Mesothelial cell of epicardium (in vitro differentiated cells): ENCODE results near the gene ARAP2. TPM values are rescaled to one million over a fixed set of nuclear protein-coding genes. Genes with fewer than 3 reads are reported as not detected.

Experiments used
- DNase-seq, 2 experiments: peaks; one replicate each; pipeline ENCODE4 v3.0.0; 2021; ENCODE audit warnings: low spot score in 2 of 2; ENCODE audit not compliant: unreplicated experiment in 2 of 2
- H3K27ac Mint-ChIP-seq: 2 replicates; pipeline ENCODE4 v1.8.0; 2021; ENCODE audit warnings: mixed read lengths
- H3K27me3 Mint-ChIP-seq: 2 replicates; pipeline ENCODE4 v1.8.0; 2021; ENCODE audit warnings: low read depth, mixed read lengths
- H3K36me3 Mint-ChIP-seq: 2 replicates; pipeline ENCODE4 v1.8.0; 2021; ENCODE audit warnings: mixed read lengths
- H3K4me1 Mint-ChIP-seq: 2 replicates; pipeline ENCODE4 v1.8.0; 2021; ENCODE audit warnings: mixed read lengths
- H3K4me3 Mint-ChIP-seq: 2 replicates; pipeline ENCODE4 v1.8.0; 2021; ENCODE audit warnings: mild to moderate bottlenecking, moderate library complexity, mixed read lengths
- H3K9me3 Mint-ChIP-seq: 2 replicates; pipeline ENCODE4 v1.8.0; 2021; ENCODE audit warnings: mixed read lengths
- CTCF ChIP-seq: fragments of 200-600 bp; sonication (generic); IDR thresholded peaks from one replicate; pipeline ENCODE4 v1.5.0; 2021; ENCODE audit warnings: antibody characterized with exemption; ENCODE audit not compliant: unreplicated experiment
- total RNA-seq: library from RNA; stranded (reverse); gene quantifications from 3 replicates; pipeline ENCODE4 v1.2.1, GENCODE V29; 2021

ARAP2 gene
- total RNA-seq, 1 donor from 2014 or later = 16.0 TPM

- peaks cover 8% of the 10 kb centered on the region for H3K9me3 Mint-ChIP-seq
- no peaks in the 10 kb centered on the region for H3K36me3 Mint-ChIP-seq
- H3K27me3 Mint-ChIP-seq = no peaks in the 10 kb centered on the region
- H3K27ac Mint-ChIP-seq = no peak overlapping the region
- H3K4me1 Mint-ChIP-seq = peaks cover 5% of the 10 kb centered on the region
- no peak for TF ChIP-seq CTCF
- DNase-seq = no peak
- H3K4me3 Mint-ChIP-seq = no peak overlapping the region
Measured at GRCh38 chr4:36286481-36286871, 42.2 kb upstream of the ARAP2 start.

GRCh38 chr4:36285784-36286480, 41.6 kb upstream of the ARAP2 start:
- H3K4me1 Mint-ChIP-seq = peaks cover 10% of the 10 kb centered on the region
- peaks cover 8% of the 10 kb centered on the region for H3K9me3 Mint-ChIP-seq
- H3K4me3 Mint-ChIP-seq = no peak overlapping the region
- no peaks in the 10 kb centered on the region for H3K36me3 Mint-ChIP-seq
- H3K27ac Mint-ChIP-seq = no peak overlapping the region
- no peaks in the 10 kb centered on the region for H3K27me3 Mint-ChIP-seq
- no peak for TF ChIP-seq CTCF
- no peak for DNase-seq

- no peak overlapping the region for H3K4me3 Mint-ChIP-seq
- no peak for TF ChIP-seq CTCF
- no peak for DNase-seq
- H3K36me3 Mint-ChIP-seq = no peaks in the 10 kb centered on the region
- peaks cover 8% of the 10 kb centered on the region for H3K9me3 Mint-ChIP-seq
- peaks cover 20% of the 10 kb centered on the region for H3K4me1 Mint-ChIP-seq
- H3K27me3 Mint-ChIP-seq = no peaks in the 10 kb centered on the region
- H3K27ac Mint-ChIP-seq = no peak overlapping the region
Measured at GRCh38 chr4:36283912-36284465, 39.7 kb upstream of the ARAP2 start.

GRCh38 chr4:36282503-36283030, 38.3 kb upstream of the ARAP2 start:
- Mint-ChIP-seq H3K36me3 (no peaks in the 10 kb centered on the region), H3K4me3 (no peak overlapping the region), H3K9me3 (peaks cover 8% of the 10 kb centered on the region), H3K27ac (no peak overlapping the region), H3K27me3 (no peaks in the 10 kb centered on the region), H3K4me1 (peaks cover 20% of the 10 kb centered on the region)
- no peak for TF ChIP-seq CTCF
- no peak for DNase-seq

- peaks cover 1% of the 10 kb centered on the region for H3K27me3 Mint-ChIP-seq
- H3K4me1 Mint-ChIP-seq = peaks cover 20% of the 10 kb centered on the region
- no peaks in the 10 kb centered on the region for H3K36me3 Mint-ChIP-seq
- H3K27ac Mint-ChIP-seq = peak within 1 kb of the TSS; percentile 85
- no peak within 1 kb of the TSS for H3K4me3 Mint-ChIP-seq
- TF ChIP-seq CTCF = no peak
- DNase-seq = no peak
- peaks cover 5% of the 10 kb centered on the region for H3K9me3 Mint-ChIP-seq
Measured at GRCh38 chr4:36281384-36282106, 37.2 kb upstream of the ARAP2 start, which contains the start of gene DTHD1. Gene DTHD1 (plus strand): TSS chr4:36281616. CDS start chr4:36281759, 143 bp downstream.
